ENCODE data around the gene DCST2. TPM values are rescaled to one million over a fixed set of nuclear protein-coding genes. Genes with fewer than 3 reads are reported as not detected.

Gene DCST2
- polyA plus RNA-seq, 1 of the 3 experiments (the other 2 are of a cell fraction): 0.76 TPM

- no peak for TF ChIP-seq USF1 (IDR thresholded peaks at IDR 0.05; ENCODE audit: borderline replicate concordance, low read depth)
- no peak for TF ChIP-seq EP300 (IDR thresholded peaks at IDR 0.05; ENCODE audit: borderline replicate concordance in 1 of 2, low read depth in 1 of 2, low read length in 1 of 2)
- no peak for TF ChIP-seq GABPA (IDR thresholded peaks at IDR 0.05; ENCODE audit: low read depth)
- no peak for TF ChIP-seq NFIC (IDR thresholded peaks at IDR 0.05; ENCODE audit: borderline replicate concordance)
- no peak for TF ChIP-seq SMC3 (IDR thresholded peaks at IDR 0.05; ENCODE audit: low read depth, low read length)
- no peak for TF ChIP-seq PBX3 (IDR thresholded peaks at IDR 0.05)
- no peak for TF ChIP-seq GATA2 (CRISPR knock-in tag; IDR thresholded peaks at IDR 0.05)
Observed at GRCh38 chr1:154999571-155000410, 33.8 kb downstream of the DCST2 start (continued).

- Histone ChIP-seq H3K4me2 (peak overlapping the region; percentile 96), H3K27me3 (ENCODE audit: insufficient read depth) (no peaks in the 10 kb centered on the region), H3K9me3 (no peaks in the 10 kb centered on the region), H3K4me3 (ENCODE audit: low read depth in 2 of 2, low read length in 1 of 2) (peak overlapping the region; percentile 48 to 57; a peak in 3 of 4 replicates), H3K9me2 (no peaks in the 10 kb centered on the region), H3K27ac (ENCODE audit: low read depth in 2 of 2, low read length in 1 of 2) (peak overlapping the region; percentile 7 to 94; a peak in 3 of 4 replicates), H4K20me1 (ENCODE audit: insufficient read depth) (no peaks in the 10 kb centered on the region), H3F3A (replicated peaks; ENCODE audit: insufficient read depth) (peaks cover 27% of the 10 kb centered on the region), H3K4me1 (ENCODE audit: control insufficient read depth in 1 of 2, insufficient read depth in 2 of 2, low read depth in 1 of 2, low read length in 1 of 2) (peaks cover 13 to 19% of the 10 kb centered on the region in 2 experiments), H3K9ac (peak overlapping the region; percentile 2; the same call in 1 of the 2 replicates), H3K36me3 (replicated peaks in 1 of 2; ENCODE audit: control insufficient read depth in 1 of 2, insufficient read depth in 2 of 2, low read length in 1 of 2) (no peaks in the 10 kb centered on the region), H2AFZ (ENCODE audit: low read depth) (peak overlapping the region; percentile 54; the same call in 1 of the 2 replicates), H3K79me2 (ENCODE audit: insufficient read depth) (peaks cover 17% of the 10 kb centered on the region)
- 34% methylated on average over 24 of the region's 40 CpGs for WGBS (ENCODE audit: low lambda C conversion rate)
- ChIA-PET POLR2A (interaction anchor here (0.7 to 3.0 kb wide), 6 partner anchors 11 to 45 kb away, joined by 3 to 18 read pairs (median 5); partner anchors contain the start of genes FLAD1, PBXIP1, PYGO2 and SHC1), CTCF (interaction anchor here (0.6 to 14.0 kb wide), 33 partner anchors 9 to 518 kb away, joined by 3 to 640 read pairs (median 6); partner anchors contain the start of genes ADAM15, CKS1B, CLK2 and EFNA3)
- peak; percentile 97 for TF ChIP-seq CTCF (IDR thresholded peaks at IDR 0.05)
- peak; percentile 56; the same call in 1 of the 2 replicates for TF ChIP-seq RCOR1 (IDR thresholded peaks at IDR 0.05; ENCODE audit: low read length)
- TF ChIP-seq MXI1 (IDR thresholded peaks at IDR 0.05; ENCODE audit: low read depth, low read length): no peak; the same call in 1 of the 2 replicates
- peak; percentile 20; the same call in 1 of the 2 replicates for TF ChIP-seq MAX (IDR thresholded peaks at IDR 0.05; ENCODE audit: low read depth)
- TF ChIP-seq GATA2 (CRISPR knock-in tag; IDR thresholded peaks at IDR 0.05): peak; percentile 12; the same call in 1 of the 2 replicates
- TF ChIP-seq SIN3A (IDR thresholded peaks at IDR 0.05; ENCODE audit: borderline replicate concordance, low read depth, low read length): peak; percentile 50; the same call in 1 of the 2 replicates
- TF ChIP-seq NRF1 (IDR thresholded peaks at IDR 0.05; ENCODE audit: low read depth, low read length): no peak
- TF ChIP-seq FOXJ3 (CRISPR knock-in tag; IDR thresholded peaks at IDR 0.05): 0 out of 2 replicates have a peak, but pooled peaks have one; percentile 14
- peak; percentile 70 for TF ChIP-seq RAD21 (IDR thresholded peaks at IDR 0.05; ENCODE audit: low read length)
- no peak for TF ChIP-seq FOXM1 (IDR thresholded peaks at IDR 0.05; ENCODE audit: low read depth)
- peak; percentile 82 for TF ChIP-seq SMC3 (IDR thresholded peaks at IDR 0.05; ENCODE audit: low read depth, low read length)
- peak; percentile 78 for DNase-seq
Observed at GRCh38 chr1:154998818-154999570, 34.6 kb downstream of the DCST2 start.
